ENCODE data around the gene PIGB. TPM values are rescaled to one million over a fixed set of nuclear protein-coding genes. Genes with fewer than 3 reads are reported as not detected.
"Not testable (repeated sequence)": the region's sequence is repeated elsewhere in the genome, so short reads cannot be mapped to it uniquely, and the experiment has no call there.

Gene PIGB
- polyA plus RNA-seq, 10 donors: 4.6 to 8.8 (median 7.0) TPM

DNA sequence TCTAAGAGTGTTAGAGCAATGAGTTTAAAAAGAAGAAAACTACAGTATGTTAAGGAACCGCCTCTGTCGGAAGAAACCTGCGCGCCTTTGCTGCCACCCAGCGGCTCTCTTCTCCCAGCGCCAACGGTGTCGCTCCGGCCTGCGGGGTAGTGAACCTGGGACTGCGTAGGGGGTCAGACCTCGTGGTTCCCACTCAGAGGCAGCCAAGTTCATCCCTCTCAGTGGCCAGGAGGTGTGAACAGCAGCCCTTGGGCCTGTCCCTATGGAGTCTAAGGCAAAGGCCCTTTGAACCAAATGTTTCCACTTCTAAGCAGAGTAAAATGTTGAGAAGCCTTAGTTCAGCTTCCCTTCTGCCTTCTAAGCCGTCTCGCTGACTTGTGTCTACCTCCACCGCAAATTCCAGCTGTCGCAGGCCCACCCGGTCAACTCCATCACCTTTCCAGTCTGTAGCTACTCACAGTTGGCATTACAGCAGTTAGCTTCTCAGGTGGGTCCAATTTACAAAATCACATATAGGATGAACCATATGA is 28.4 kb upstream of the PIGB start:
- DNase-seq: peak; percentile 73 to 91 (median 82)

DNA sequence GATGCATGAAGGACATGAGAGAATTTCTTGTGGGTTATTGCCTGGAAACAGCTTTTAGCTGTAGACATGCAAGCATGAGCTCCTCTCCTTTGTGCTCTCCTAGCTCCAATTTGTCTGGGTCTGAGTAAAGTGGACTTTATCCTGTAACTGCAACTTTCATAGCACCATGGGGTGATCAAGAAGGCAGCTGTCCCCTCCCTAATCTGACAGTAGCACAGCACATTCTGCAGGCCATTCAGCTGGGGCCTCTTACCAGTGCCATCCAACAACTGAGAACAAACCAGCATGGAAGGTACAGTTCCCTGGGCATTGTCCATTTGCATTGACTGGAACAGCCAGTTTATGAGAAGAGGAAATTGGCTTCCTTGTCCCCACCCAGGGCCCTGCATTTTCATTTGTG is 21.7 kb upstream of the PIGB start:
- no peak for DNase-seq

DNA sequence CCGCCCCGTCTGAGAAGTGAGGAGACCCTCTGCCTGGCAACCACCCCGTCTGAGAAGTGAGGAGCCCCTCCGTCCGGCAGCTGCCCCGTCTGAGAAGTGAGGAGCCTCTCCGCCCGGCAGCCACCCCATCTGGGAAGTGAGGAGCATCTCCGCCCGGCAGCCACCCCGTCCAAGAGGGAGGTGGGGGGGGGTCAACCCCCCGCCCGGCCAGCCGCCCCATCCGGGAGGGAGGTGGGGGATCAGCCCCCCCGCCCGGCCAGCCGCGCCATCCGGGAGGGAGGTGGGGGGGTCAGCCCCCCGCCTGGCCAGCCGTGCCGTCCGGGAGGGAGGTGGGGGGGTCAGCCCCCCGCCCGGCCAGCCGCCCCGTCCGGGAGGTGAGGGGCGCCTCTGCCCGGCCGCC is 16.2 kb upstream of the PIGB start:
- not testable (repeated sequence) for DNase-seq

DNA sequence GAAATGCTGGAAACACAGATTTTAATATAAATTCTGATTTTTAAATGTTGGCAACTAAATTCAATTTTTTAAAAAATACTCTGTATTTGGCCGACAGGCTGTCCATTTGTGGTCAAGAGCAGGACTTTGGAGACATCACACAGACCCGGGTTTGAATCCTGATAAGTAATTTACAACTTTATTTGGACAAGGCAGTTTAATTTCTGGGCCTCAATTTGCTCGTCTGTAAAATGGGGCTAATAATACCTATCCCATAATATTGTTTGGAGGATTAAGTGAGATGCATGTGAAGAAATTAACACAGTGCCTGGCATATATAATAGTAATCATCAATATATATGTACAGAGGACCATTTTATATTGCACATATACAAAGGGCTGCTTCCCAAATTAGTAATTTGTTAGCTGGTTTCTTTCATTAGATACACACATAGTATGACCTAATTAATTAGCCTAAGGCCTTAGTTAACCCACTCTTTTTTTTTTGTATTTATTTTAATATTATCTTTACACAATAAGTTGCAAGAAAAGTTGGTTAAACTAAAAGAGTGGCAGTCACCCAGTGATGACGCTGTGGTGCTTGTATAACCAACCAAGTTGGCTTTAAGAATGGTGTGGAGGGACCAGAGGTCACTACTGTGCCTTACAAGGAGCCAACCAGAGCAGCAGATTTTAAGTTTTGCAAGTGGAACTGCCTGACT is 665 bp downstream of the PIGB start:
- peak in 2 of 3 donors; percentile 22 to 43 for DNase-seq

DNA sequence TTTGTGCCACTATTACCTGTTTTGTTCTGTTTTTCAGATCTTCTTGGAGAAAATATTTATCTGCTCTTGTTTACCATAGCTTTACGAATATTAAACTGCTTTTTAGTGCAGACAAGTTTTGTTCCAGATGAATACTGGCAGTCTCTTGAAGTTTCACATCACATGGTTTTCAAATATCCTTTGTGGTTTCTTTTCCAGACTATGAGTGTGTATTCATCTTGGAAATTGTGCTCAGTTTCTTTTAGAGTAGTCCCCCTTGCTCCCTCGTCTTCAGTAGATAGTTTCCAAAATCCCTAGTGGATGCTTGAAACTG is 1.2 kb downstream of the PIGB start:
- DNase-seq: peak in 1 of 3 donors; percentile 5

DNA sequence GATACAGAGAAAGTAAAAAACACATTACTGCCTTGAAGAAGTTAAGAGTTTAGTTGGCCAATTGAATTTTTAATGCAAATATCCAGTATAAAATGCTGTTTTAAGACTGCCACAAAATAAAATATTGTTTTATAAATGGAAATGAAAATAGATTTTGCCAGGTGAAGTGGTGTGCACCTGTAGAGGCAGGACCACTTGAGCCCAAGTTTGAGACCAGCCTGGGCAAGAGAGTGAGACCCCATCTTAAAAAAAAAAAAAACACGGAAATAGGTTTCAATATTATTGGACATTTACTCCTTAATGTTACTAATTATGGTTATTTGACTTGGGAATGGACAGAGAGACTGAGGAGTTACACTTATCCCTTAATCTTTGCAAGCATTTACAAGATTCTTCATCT is 1.9 kb downstream of the PIGB start:
- no peak for DNase-seq

DNA sequence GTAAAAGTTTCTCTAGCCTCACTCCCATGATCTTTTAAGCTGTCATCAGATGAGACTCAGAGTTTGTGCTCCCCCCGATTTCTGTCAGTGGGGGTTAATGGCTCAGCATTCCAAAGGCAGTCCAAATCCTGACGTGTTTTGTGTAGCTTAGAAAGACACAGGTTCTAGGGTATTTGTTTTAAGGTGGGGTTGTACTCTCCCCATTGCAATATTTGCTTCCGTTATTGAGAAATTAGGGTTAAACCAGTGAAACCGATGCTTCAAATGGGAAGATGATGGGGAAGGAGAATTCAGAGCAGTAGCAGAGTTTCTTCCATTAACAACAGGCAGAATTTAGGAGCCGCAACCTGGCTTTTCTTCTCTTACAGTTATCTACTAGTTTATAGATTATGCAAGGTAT is 3.4 kb downstream of the PIGB start:
- no peak for DNase-seq

DNA sequence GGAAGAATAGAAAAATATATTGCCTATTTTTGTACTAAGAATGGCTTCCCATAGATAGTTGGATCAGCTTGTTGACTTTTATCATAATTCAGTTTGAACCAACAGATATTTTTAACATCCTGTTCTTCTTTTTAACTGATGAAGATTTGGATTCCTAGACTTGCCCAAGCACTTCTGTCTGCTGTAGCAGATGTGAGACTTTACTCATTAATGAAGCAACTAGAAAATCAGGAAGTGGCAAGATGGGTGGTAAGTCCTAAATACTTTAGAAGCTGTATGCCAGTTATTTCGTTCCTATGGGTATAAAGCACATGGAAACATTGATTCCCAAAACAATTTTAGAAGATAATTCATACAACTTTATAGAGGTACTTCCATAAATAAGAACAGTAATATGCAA is 8.4 kb downstream of the PIGB start:
- DNase-seq: no peak

DNA sequence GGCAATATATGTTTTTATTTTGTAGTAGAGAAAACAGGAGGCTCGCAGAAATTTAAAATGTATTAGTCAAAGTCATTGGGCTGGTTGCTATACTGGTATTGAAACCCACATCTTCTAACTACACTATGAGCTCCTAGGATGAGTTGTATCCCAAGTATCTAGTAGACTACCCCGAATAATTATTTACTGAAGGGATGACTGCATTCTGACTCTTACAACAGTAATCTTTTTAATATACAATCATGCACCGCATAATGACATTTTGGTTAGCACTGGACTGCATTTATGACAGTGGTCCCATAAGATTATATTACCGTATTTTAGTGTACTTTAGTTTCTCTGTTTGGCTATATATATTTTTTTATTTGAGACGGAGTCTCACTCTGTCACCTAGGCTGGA is 15.3 kb downstream of the PIGB start:
- no peak for DNase-seq

DNA sequence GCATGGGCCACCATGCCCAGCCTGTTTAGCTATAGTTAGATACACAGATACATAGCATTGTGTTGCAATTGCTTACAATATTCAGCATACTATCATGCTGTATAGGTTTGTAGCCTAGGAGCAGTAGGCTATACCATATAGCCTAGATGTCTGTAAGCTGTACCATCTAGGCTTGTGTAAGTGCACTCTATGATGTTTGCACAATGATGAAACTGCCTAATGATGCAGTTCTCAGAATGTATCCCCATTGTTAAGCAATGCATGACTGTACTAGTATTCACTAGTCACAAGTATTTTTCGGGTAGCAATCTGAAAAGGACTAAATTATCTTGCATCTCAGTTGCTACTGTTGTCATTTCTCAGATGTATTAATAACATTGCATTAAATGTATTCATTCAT is 16.0 kb downstream of the PIGB start:
- no peak for DNase-seq

DNA sequence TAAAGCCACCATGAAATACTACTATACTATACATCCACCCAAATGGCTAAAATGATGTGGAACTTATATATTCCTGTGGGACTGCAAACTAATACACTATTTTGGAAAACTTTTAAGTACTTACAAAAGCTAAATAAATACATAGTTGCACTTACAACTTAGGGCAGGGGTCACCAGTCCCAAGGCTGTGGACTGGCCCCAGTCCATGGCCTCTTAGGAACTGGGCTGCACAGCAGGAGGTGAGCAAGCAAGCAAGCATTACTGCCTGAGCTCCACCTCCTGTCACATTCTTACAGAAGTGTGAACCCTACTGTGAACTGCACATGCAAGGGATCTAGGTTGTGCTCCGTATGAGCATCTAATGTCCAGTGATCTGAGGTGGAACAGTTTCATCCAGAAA is 18.1 kb downstream of the PIGB start:
- DNase-seq: no peak

DNA sequence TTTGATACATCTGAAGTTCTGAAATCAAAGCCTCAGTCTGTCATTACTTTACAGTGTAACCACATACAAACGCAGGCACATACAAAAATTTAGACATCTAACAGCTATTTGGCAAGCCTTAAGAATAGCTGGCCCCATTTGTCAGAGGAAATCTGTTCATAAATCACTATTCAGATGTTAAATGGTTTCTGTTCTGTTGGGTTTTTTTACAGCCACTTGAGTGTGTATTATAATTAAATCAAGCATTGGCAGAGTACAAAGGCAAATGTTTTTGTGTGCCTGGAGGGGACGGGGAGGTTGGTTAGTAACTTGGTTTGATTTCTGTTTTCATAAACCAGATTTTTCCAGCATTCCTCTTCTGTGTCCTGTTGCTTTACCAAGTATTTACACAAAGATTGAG is 24.1 kb downstream of the PIGB start:
- peak in 1 of 3 donors; percentile 10 for DNase-seq

DNA sequence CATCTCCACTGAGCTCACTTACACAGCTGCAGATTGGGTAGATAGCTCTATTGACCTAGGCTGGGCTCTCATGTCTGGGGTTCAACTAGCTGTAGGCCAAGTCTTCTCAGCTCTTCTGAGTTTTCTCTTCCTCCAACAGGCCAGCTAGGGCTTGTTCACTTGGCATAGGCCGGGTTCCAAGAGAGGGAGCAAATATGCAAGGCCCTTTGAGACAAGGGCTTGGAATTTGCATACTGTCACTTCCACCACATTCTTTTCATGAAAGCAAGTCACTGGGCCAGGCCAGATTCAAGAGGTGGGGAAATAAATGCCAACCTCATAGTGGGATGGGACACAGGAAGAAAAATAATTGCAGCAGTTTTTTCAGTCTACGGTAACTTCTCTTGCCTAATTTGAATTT is 25.2 kb downstream of the PIGB start:
- no peak for DNase-seq

DNA sequence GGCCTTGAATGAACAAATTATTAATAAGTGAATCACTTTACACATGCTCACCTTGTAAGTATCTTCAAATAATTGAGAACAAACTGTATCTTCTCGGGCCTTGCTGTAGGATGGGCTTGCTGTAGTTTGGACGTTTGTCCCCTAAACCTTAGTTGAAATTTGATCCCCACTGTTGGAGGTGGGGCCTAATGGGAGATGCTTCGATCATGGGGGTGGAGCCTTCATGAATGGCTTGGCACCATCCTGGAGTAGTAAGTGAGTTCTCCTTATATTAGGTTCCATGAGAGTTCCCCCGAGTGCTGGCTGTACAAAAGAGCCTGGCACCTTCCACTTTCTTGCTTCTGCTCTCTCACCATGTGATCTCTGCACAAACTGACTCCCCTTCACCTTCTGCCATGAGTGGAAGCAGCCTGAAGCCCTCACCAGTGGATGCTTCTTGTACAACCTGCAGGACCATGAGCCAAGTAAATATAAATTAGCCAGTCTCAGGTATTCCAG is 29.3 kb downstream of the PIGB start:
- no peak for DNase-seq

DNA sequence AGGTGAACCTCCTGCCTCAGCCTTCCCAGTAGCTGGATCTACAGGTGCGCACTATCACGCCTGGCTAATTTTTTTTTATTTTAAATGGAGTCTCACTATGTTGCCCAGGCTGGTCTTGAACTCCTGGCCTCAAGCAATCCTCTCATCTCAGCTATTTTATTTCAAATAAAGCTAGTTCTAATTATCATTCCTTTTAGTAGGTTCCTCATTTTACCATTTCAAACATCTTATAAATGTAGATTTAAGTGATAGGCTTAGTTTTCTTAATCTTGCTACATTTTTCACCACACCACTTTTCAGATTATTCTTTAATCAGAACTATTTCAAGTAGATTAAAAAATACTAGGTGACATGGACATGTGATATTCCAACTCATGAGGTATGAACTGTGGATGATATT is 30.3 kb downstream of the PIGB start:
- no peak for DNase-seq

DNA sequence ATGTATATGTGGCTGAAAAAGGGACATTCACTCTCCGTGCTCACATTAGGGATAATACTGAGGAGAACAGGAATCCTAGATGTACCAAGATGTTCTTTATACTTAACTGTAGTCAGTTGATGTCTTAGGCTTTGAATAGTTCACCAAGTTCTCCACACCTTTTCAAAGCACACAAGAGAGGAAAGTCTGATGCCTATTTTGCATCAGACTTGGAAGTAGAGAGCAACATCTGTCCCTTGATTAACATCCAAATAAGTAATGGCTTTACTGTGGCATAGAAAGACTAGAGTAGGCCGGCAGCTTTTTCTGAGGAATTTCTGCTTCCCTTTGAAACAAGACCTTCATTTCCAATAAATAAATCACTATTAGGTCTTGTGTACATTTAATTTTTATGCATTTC is 34.0 kb downstream of the PIGB start:
- no peak for DNase-seq

DNA sequence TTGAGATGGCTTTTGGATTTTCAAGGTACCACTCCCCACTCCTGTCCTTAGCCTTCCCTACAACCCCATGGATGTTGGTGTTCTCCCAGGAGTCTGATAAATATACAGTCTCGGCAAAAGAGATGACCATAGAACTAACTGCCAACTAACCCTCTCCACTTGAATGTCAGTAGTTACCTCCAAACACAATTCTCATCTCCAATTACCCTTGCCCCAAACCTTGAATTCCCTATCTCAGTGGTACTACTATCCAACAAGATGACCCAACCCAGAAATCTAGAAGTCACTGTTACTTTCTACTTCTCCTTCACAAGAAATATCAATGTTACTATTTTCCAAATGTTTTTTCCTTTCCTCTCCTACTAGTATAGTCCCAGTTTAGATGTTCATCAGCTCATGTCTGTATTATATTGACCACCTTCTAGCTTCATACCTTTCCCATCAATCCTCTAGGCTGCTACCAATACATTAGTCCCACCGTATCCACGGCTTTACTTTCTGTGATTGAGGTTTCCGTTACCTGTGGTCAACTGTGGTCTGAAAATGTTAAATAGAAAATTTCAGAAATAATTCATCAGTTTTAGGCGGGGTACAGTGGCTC is 38.1 kb downstream of the PIGB start:
- no peak for DNase-seq

DNA sequence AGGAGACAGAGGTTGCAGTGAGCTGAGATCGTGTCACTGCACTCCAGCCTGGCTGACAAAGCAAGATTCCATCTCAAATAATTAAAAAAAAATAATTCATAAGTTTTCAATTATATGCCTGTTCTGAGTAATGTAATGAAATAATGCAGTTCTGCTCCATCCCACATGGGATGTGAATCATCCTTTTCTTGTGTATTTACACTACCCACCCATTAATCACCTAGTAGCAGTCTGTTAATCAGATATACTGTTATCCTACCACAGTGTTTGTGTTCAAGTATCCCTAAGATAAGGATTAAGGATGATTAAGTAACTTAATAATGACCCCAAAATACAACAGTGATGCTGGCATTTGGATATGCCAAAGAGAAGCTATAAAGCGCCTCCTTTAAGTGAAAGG is 38.8 kb downstream of the PIGB start:
- DNase-seq: peak in 1 of 3 donors; percentile 17

DNA sequence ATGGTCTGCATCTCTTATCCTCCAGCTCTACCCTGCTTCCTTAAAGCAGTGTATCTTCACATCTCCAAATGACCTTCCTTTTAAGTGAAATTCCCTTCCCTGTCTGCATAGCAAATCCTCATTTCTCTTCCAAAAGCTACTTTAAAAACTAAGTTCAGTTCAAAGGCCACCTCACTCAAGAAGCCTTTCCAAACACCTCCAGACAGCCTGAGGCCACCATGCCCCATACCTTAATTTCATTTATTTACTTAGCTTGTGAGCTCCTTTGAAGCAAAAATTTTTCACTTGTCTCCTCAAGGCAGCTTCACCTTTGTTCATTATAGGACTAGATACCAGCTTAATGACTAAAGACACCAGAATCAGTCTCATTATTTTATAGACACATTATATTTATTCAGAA is 39.4 kb downstream of the PIGB start:
- DNase-seq: no peak

DNA sequence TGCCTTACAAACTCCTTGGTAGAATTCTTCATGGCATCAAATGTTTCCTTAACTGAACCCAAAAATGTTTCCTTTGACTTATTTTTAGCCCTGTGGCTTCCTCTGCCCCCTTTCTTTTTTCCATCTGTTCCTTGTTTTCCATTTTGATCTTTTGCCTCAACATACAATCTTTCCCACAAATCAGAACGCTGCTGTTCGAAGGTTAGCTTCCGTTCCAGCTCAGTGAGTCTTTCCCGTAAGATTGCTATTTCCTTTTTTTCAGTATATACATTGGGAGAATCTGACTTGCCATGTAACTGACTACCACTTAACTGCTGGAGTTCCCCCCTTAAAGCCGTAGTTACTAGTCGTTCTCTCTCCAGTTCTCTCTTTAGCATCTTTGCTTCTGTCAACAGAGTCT is 41.2 kb downstream of the PIGB start:
- no peak for DNase-seq

DNA sequence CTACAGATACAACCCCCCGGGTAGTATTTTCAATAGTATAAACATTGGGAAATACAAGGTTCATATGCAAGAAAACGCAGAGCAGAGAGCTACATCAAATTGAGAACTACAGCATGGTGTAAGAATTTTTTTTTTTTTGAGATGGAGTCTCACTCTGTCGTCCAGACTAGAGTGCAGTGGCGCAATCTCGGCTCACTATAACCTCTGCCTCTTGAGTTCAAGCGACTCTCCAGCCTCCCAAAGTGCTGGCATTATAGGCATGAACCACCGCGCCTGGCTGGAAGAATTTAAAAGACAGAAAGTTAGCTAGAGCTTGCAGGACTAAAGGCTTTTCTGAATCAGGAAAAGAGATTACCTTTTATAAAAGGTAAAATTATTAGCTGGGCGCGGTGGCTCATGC is 42.0 kb downstream of the PIGB start:
- DNase-seq: no peak

DNA sequence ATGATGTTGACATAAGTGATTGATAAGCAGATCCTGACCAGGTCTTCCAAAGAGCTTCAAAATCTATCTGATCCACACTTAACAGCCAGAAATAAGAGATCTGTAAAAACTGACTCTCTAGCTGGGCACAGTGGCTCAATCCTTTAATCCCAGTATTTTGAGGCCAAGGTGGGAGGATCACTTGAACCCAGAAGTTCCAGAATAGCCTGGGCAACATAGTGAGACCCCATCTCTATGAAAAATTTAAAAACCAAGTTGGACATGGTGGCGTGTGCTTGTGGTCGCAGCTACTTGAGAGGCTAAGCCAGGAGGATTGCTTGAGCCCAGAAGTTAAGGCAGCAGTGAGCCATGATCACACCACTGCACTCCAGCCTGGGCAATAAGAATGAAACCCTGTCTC is 43.6 kb downstream of the PIGB start:
- DNase-seq: no peak

DNA sequence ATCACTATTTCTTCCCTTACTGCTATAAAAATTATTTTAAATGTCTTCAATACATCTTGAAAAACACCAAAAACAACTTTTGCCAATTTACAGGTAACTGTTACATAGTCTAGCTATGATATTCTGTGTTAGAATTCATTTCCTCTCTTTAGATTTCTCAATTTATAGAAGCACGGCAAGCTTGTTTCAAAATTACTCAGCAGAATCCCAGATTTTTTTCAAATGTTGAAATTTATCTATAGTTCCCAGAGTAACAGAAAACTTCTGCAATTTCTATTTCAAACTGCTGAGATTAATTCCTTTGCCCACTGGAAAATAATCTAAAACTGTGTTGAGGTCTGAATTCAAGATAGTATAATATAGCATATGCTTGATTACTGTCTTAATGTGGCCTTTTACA is 48.0 kb downstream of the PIGB start:
- DNase-seq: no peak
